B cell (primary cell): ENCODE measurements around the gene POU5F1. TPM values are rescaled to one million over a fixed set of nuclear protein-coding genes. Genes with fewer than 3 reads are reported as not detected.
A peak's percentile ranks its signal among the peaks of the same experiment; 100 is the strongest.

Experiments
- ATAC-seq: fragments of 200-7000 bp; cut with Tn5 transposase; one replicate; pipeline ENCODE4 v1.10.0; 2021; ENCODE audit warnings: low read depth, mild to moderate bottlenecking, moderate number of reproducible peaks, moderate library complexity
- CTCF ChIA-PET: fragments of 350-600 bp; sonication (Branson Sonifier 250); formaldehyde crosslinking; loops from one replicate; lab custom pipeline; 2021; ENCODE audit warnings: antibody characterized with exemption, inconsistent platforms; lab: Charles Lee
- POLR2A ChIA-PET: fragments of 350-600 bp; sonication (Branson Sonifier 250); formaldehyde crosslinking; loops from one replicate; lab custom pipeline; 2021; ENCODE audit warnings: antibody characterized with exemption; lab: Charles Lee
- DNase-seq: peaks from one replicate; pipeline ENCODE4 v3.0.0; 2013
- H2AFZ ChIP-seq: 2 replicates; pipeline ENCODE4 v1.6.1; 2012; ENCODE audit warnings: mild to moderate bottlenecking, low read depth, low read length; ENCODE audit not compliant: insufficient read depth, poor library complexity, severe bottlenecking
- H3K27ac ChIP-seq, 2 donors: 1 replicate in 1 of 2; 2 replicates in 1 of 2; pipeline ENCODE4 v1.5.1; 2012 to 2013; ENCODE audit warnings: low read length in 2 of 2, mild to moderate bottlenecking in 2 of 2, moderate library complexity in 1 of 2
- H3K27me3 ChIP-seq, 4 experiments: fragments of 200-600 bp in 1 of 4; sonication (generic) in 1 of 4; replicated peaks in 1 of 4; 1 replicate in 2 of 4; 2 replicates in 2 of 4; pipeline versions ENCODE4 v1.6.1 to v1.7.0; 2013 to 2016; ENCODE audit warnings: low read length in 3 of 4, mild to moderate bottlenecking in 2 of 4, mixed read lengths in 1 of 4, moderate library complexity in 1 of 4; ENCODE audit not compliant: insufficient read depth in 4 of 4, control insufficient read depth in 3 of 4; ENCODE audit errors: control extremely low read depth in 1 of 4
- H3K36me3 ChIP-seq, 2 experiments: replicated peaks in 1 of 2; 1 replicate in 1 of 2; 2 replicates in 1 of 2; pipeline versions ENCODE4 v1.6.1 to v1.7.1; 2013; ENCODE audit warnings: low read length in 1 of 2; ENCODE audit not compliant: insufficient read depth in 2 of 2, control insufficient read depth in 1 of 2; ENCODE audit errors: control extremely low read depth in 1 of 2, extremely low read depth in 1 of 2
- H3K4me1 ChIP-seq, 2 donors: fragments of 200-600 bp in 1 of 2; sonication (generic) in 1 of 2; 1 replicate in 1 of 2; 2 replicates in 1 of 2; pipeline versions ENCODE4 v1.5.1 to v1.6.1; 2013 to 2017; ENCODE audit warnings: low read length in 2 of 2; ENCODE audit not compliant: control insufficient read depth in 2 of 2, insufficient read depth in 2 of 2
- H3K4me2 ChIP-seq: replicated peaks from 2 replicates; pipeline ENCODE3; 2012; ENCODE audit warnings: mild to moderate bottlenecking, low read depth, low read length; ENCODE audit not compliant: poor library complexity, severe bottlenecking
- H3K4me3 ChIP-seq, 5 experiments: fragments of 200-600 bp in 1 of 5; sonication (generic) in 1 of 5; 1 replicate in 3 of 5; 2 replicates in 2 of 5; pipeline versions ENCODE4 v1.5.1 to v1.7.0; 2011 to 2016; ENCODE audit warnings: low read length in 4 of 5, mild to moderate bottlenecking in 4 of 5, low read depth in 2 of 5, control low read depth in 1 of 5, moderate library complexity in 1 of 5; ENCODE audit not compliant: insufficient read depth in 1 of 5; ENCODE audit errors: control extremely low read depth in 1 of 5, extremely low read depth in 1 of 5
- H3K79me2 ChIP-seq: fragments of 200-600 bp; sonication (generic); one replicate; pipeline ENCODE4 v1.6.0; 2016; ENCODE audit warnings: low read length; ENCODE audit not compliant: control insufficient read depth, insufficient read depth
- H3K9ac ChIP-seq: fragments of 200-600 bp; sonication (generic); 2 replicates; pipeline ENCODE4 v1.6.1; 2017; ENCODE audit warnings: mild to moderate bottlenecking, low read length, moderate library complexity
- H3K9me3 ChIP-seq, 3 donors: one replicate each; pipeline versions ENCODE4 v1.6.1 to v1.7.1; 2013; ENCODE audit warnings: low read length in 2 of 3; ENCODE audit not compliant: control insufficient read depth in 2 of 3, insufficient read depth in 1 of 3; ENCODE audit errors: control extremely low read depth in 1 of 3
- H4K20me1 ChIP-seq: 2 replicates; pipeline ENCODE4 v1.6.0; 2012; ENCODE audit warnings: mild to moderate bottlenecking, low read length; ENCODE audit not compliant: insufficient read depth, control insufficient read depth, poor library complexity, severe bottlenecking
- H3K27ac Mint-ChIP-seq: one replicate; pipeline ENCODE4 v1.8.0; 2021; ENCODE audit warnings: mixed read lengths
- H3K27me3 Mint-ChIP-seq: one replicate; pipeline ENCODE4 v1.8.0; 2021; ENCODE audit warnings: mixed read lengths
- H3K4me1 Mint-ChIP-seq: one replicate; pipeline ENCODE4 v1.8.0; 2021; ENCODE audit warnings: mixed read lengths
- H3K4me3 Mint-ChIP-seq: one replicate; pipeline ENCODE4 v1.8.0; 2021; ENCODE audit warnings: mixed read lengths
- H3K9me3 Mint-ChIP-seq: one replicate; pipeline ENCODE4 v1.8.0; 2022; ENCODE audit warnings: mixed read lengths; ENCODE audit not compliant: insufficient read depth
- CTCF ChIP-seq: fragments of 200-600 bp; IDR thresholded peaks from one replicate; pipeline ENCODE4 v1.8.0; 2022; ENCODE audit warnings: antibody characterized with exemption, mild to moderate bottlenecking
- EZH2 ChIP-seq: IDR thresholded peaks from 2 replicates; pipeline ENCODE4 v1.6.1; 2012; ENCODE audit warnings: borderline replicate concordance, low read depth, mild to moderate bottlenecking, moderate library complexity, low read length; ENCODE audit not compliant: insufficient read depth, poor library complexity, severe bottlenecking
- WGBS: methylation state at CpG from one replicate; pipeline ENCODE4 v1.1.5; 2013; ENCODE audit warnings: missing lambda C conversion rate; ENCODE audit not compliant: insufficient coverage; 5-methylcytosine and 5-hydroxymethylcytosine counted together
- intact Hi-C: fragments of 100-400 bp; cut with micrococcal nuclease; formaldehyde crosslinking; loops from one replicate; pipeline ENCODE4 v1.10.0; 2022
- polyA plus RNA-seq: library from polyadenylated mRNA; depleted of rRNA; stranded (reverse); fragments of >200 nt; gene quantifications from 2 replicates; pipeline ENCODE4 v1.2.3, GENCODE V29; 2012
- total RNA-seq, 2 donors: library from RNA; stranded (reverse); fragments of 120-200 nt in 1 of 2; gene quantifications; 1 replicate in 1 of 2; 2 replicates in 1 of 2; pipeline versions ENCODE4 v1.2.3 to v1.2.4, GENCODE V29; 2013 to 2022

Gene POU5F1
- total and polyA plus RNA-seq, 2 donors (not counting 1 experiment from before 2014, with no cell fraction given), result 0.76 to 0.88 TPM

GRCh38 chr6:31180500-31180899 lies 10.0 kb upstream of the POU5F1 start:
- Histone ChIP-seq H3K9me3 (no peaks in the 10 kb centered on the region), H3K4me3 (peak overlapping the region in 4 of 5 experiments; percentile 52 to 61 (median 58)), H2AFZ (peak overlapping the region; percentile 69), H3K4me2 (peak overlapping the region; percentile 78), H3K27ac (peak overlapping the region in 1 of 2 donors; percentile 62), H3K9ac (peak overlapping the region; percentile 59), H3K4me1 (peaks cover 0 to 5% of the 10 kb centered on the region in 2 donors), H4K20me1 (no peaks in the 10 kb centered on the region), H3K27me3 (no peaks in the 10 kb centered on the region), H3K36me3 (no peaks in the 10 kb centered on the region), H3K79me2 (no peaks in the 10 kb centered on the region)
- intact Hi-C loops, result loop anchor here (1.0 kb wide), 1 partner anchor 22 kb away; the partner anchor contains the start of gene TCF19
- ChIA-PET CTCF (interaction anchor here (1.6 kb wide), 1 partner anchor 186 kb away, joined by 3 read pairs; no protein-coding TSS in a partner anchor), POLR2A (interaction anchor here (1.5 kb wide), 1 partner anchor 23 kb away, joined by 4 read pairs; the partner anchor contains the start of genes CCHCR1 and TCF19)
- 50% methylated on average over 21 of the region's 26 CpGs for WGBS
- Mint-ChIP-seq H3K4me3 (peak overlapping the region; percentile 86), H3K27me3 (no peaks in the 10 kb centered on the region), H3K9me3 (no peaks in the 10 kb centered on the region), H3K27ac (peak overlapping the region; percentile 56), H3K4me1 (peaks cover 9% of the 10 kb centered on the region)
- DNase-seq (peak; percentile 82), ATAC-seq (peak; percentile 100)
- no peak for TF ChIP-seq EZH2

GRCh38 chr6:31179896-31180295 lies 9.4 kb upstream of the POU5F1 start:
- no peaks in the 10 kb centered on the region for H3K9me3 ChIP-seq
- Mint-ChIP-seq H3K27ac (no peak overlapping the region), H3K4me3 (peak overlapping the region; percentile 19), H3K27me3 (no peaks in the 10 kb centered on the region), H3K4me1 (peaks cover 9% of the 10 kb centered on the region), H3K9me3 (no peaks in the 10 kb centered on the region)
- peak overlapping the region; percentile 69 for H2AFZ ChIP-seq
- ChIA-PET CTCF (interaction anchor here (0.6 to 1.6 kb wide), 2 partner anchors 187 to 652 kb away, joined by 3 read pairs; no protein-coding TSS in a partner anchor), POLR2A (interaction anchor here (1.5 kb wide), 1 partner anchor 22 kb away, joined by 4 read pairs; the partner anchor contains the start of genes CCHCR1 and TCF19)
- no peak for ATAC-seq
- 98% methylated on average over 8 of the region's 8 CpGs for WGBS
- no peaks in the 10 kb centered on the region for H3K79me2 ChIP-seq
- peaks cover 0 to 5% of the 10 kb centered on the region in 2 donors for H3K4me1 ChIP-seq
- no peaks in the 10 kb centered on the region for H3K36me3 ChIP-seq
- H3K9ac ChIP-seq, result peak overlapping the region; percentile 59
- no peaks in the 10 kb centered on the region for H4K20me1 ChIP-seq
- H3K4me2 ChIP-seq, result peak overlapping the region; percentile 78
- no peaks in the 10 kb centered on the region for H3K27me3 ChIP-seq
- H3K4me3 ChIP-seq, result peak overlapping the region in 4 of 5 experiments; percentile 52 to 61 (median 58)
- intact Hi-C loops, result loop anchor here (1.0 kb wide), 1 partner anchor 22 kb away; the partner anchor contains the start of gene TCF19
- no peak for DNase-seq
- no peak overlapping the region for H3K27ac ChIP-seq
- TF ChIP-seq CTCF, result no peak
- no peak for TF ChIP-seq EZH2
